ENCODE data around the gene ADGRL3.

- TF ChIP-seq EZH2 (IDR thresholded peaks at IDR 0.05; ENCODE audit: borderline replicate concordance, low read length): no peak
- TF ChIP-seq CTCF (IDR thresholded peaks at IDR 0.05; ENCODE audit: low read length): no peak
Measured at GRCh38 chr4:61678297-61678696, 478.2 kb downstream of the ADGRL3 start.

Measured in OCI-LY1 (cell line).